GM21526 (cell line): ENCODE results near the gene INCA1.

Experiments used
- ATAC-seq: cut with Tn5 transposase; IDR thresholded peaks from one replicate; pipeline ENCODE4 v1.9.1; 2021; ENCODE audit warnings: moderate library complexity; ENCODE audit not compliant: unreplicated experiment, low FRiP score

Gene INCA1

DNA sequence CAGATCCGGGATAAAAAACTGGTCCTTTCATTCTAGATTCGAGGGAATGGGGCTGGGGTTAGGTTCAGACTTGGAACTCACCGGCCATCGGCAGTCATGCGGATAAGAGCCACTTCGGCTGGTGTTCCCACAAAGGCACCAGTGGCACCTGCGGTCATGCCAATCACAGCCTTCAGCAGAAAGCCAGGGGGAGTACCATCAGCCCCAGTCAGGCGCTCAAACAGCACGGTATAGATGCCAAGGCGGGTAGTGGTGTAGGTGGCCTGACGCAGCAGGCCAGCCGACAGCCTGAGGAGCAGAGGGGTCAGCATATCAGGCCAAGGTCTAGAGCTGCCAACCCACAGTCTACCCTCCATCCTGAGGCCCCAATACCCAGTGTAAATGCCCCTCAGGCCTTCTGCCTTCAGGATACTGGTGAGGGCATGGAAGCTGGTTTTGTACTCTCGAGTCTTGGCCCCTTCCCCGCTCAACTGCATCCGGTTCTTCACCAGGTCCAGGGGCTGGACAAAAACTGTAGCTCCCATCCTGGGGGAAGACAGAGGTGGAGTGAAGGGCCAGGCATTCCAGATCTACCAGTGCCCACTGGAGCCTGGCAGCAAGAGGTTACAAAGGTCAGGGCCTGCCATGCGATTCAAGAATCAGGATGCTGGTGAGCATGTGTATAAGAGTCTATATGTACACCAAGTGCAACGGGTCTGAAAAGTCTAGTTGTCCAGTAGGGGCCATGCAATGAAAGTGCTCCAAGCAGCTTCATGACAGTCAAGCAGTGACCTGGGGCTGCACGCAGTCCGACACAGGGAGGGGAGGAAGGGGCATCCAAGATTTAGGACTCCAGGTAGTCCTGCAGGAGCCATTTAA, 58.4 kb downstream of the INCA1 start:
- ATAC-seq, result no peak
